ENCODE measurements around the gene C10orf67. TPM values are rescaled to one million over a fixed set of nuclear protein-coding genes. Genes with fewer than 3 reads are reported as not detected.

Gene C10orf67
- total RNA-seq, 4 donors from 2014 or later = not detected

DNA sequence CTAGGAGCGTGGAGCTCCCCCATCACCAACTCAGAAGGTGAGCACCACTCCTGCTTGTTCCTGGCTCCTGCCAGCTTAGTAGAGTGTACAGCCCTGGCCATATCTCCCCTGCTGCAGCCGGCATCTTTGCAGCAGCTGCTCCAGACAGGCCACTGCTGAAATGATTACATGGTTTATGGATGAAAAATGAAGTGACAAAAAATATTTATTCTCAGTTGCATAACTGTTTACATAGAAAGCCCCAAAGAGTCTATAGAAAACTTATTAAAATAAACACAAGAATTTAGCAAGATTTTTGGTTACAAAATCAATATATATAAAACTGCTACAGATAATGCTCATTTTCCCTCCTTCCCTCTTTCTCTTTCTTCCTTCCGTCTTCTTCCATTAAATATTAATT lies 27.2 kb downstream of the C10orf67 start:
- Histone ChIP-seq H3K27me3 (no peaks in the 10 kb centered on the region), H3K4me3 (no peak overlapping the region), H3K4me1 (peaks cover 0 to 12% (median 2%) of the 10 kb centered on the region in 4 donors), H3K27ac (replicated peaks in 1 of 4) (no peak overlapping the region), H3K36me3 (no peaks in the 10 kb centered on the region), H3K9me3 (no peaks in the 10 kb centered on the region)
- WGBS = 50% methylated on average over 3 of the region's 3 CpGs
- TF ChIP-seq EP300 (IDR thresholded peaks at IDR 0.05) (no peak), POLR2AphosphoS5 (IDR thresholded peaks at IDR 0.05) (no peak), POLR2A (IDR thresholded peaks at IDR 0.05; ENCODE audit: low read depth) (no peak)
- TF ChIP-seq, protein P1, sequence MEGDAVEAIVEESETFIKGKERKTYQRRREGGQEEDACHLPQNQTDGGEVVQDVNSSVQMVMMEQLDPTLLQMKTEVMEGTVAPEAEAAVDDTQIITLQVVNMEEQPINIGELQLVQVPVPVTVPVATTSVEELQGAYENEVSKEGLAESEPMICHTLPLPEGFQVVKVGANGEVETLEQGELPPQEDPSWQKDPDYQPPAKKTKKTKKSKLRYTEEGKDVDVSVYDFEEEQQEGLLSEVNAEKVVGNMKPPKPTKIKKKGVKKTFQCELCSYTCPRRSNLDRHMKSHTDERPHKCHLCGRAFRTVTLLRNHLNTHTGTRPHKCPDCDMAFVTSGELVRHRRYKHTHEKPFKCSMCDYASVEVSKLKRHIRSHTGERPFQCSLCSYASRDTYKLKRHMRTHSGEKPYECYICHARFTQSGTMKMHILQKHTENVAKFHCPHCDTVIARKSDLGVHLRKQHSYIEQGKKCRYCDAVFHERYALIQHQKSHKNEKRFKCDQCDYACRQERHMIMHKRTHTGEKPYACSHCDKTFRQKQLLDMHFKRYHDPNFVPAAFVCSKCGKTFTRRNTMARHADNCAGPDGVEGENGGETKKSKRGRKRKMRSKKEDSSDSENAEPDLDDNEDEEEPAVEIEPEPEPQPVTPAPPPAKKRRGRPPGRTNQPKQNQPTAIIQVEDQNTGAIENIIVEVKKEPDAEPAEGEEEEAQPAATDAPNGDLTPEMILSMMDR (IDR thresholded peaks at IDR 0.05) = no peak
- intact Hi-C loops (cut with DNase I) = loop anchor here (10.0 kb wide), 1 partner anchor 877 kb away; no protein-coding TSS in a partner anchor
- no peak for DNase-seq (ENCODE audit: extremely low spot score)

DNA sequence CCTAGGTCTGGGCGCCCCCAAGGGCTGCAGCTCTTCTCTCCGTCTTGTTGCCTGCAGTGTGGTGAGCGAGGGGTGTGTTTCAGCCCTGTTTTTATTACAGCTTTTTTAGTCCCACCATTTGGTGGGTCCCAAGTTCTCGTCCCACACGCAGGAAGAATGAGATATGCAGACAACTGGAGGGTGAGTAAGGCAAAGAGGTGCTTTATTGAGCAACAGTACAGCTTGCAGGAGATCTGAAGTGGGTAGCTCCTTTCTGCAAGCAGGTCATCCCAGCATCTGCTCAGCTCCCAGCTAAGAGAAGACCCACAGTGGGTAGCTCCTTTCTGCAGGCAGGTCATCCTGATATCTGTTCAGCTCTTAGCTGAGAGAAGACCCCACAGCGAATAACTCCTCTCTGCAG lies 28.2 kb downstream of the C10orf67 start:
- Histone ChIP-seq H3K36me3 (no peaks in the 10 kb centered on the region), H3K27me3 (no peaks in the 10 kb centered on the region), H3K4me1 (peaks cover 0 to 12% (median 2%) of the 10 kb centered on the region in 4 donors), H3K4me3 (no peak overlapping the region), H3K27ac (replicated peaks in 1 of 4) (no peak overlapping the region), H3K9me3 (no peaks in the 10 kb centered on the region)
- TF ChIP-seq EP300 (IDR thresholded peaks at IDR 0.05) (no peak), POLR2A (IDR thresholded peaks at IDR 0.05; ENCODE audit: low read depth) (no peak), POLR2AphosphoS5 (IDR thresholded peaks at IDR 0.05) (no peak)
- TF ChIP-seq, protein P1 (IDR thresholded peaks at IDR 0.05) = no peak
- WGBS = 78% methylated on average over 6 of the region's 6 CpGs
- intact Hi-C loops (cut with DNase I) = loop anchor here (10.0 kb wide), 1 partner anchor 878 kb away; no protein-coding TSS in a partner anchor
- peak; percentile 86 for DNase-seq (ENCODE audit: extremely low spot score)

DNA sequence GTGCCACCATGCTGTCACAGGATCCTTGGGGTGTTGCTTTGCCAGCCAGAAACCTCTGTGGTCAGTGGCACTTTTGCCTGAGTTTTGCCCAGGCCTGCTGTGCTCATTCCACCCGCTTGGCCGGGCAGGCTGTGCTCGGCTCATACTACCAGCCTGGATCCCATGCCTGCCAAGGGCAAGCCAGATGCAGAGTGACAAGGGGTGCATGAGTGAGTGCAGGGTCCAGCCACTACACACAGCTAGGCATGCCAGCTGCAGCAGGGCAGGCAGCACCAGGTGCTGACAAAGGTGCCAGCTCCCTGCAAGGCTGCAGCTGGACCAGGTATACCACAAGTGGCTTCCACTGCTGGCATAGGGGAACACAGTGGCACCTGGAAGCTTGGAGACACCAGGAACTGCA lies 28.6 kb downstream of the C10orf67 start:
- no peak for TF ChIP-seq POLR2A (IDR thresholded peaks at IDR 0.05; ENCODE audit: low read depth)
- no peak for TF ChIP-seq EP300 (IDR thresholded peaks at IDR 0.05)
- TF ChIP-seq POLR2AphosphoS5 (IDR thresholded peaks at IDR 0.05) = no peak
- TF ChIP-seq, protein P1 (IDR thresholded peaks at IDR 0.05) = no peak
- Histone ChIP-seq H3K9me3 (no peaks in the 10 kb centered on the region), H3K4me3 (no peak overlapping the region), H3K27ac (replicated peaks in 1 of 4) (no peak overlapping the region), H3K36me3 (no peaks in the 10 kb centered on the region), H3K27me3 (no peaks in the 10 kb centered on the region), H3K4me1 (peaks cover 0 to 12% (median 2%) of the 10 kb centered on the region in 4 donors)
- intact Hi-C loops (cut with DNase I) = loop anchor here (2.0 to 10.0 kb wide), 2 partner anchors 387 to 879 kb away; no protein-coding TSS in a partner anchor
- 90% methylated on average over 2 of the region's 3 CpGs for WGBS
- no peak for DNase-seq (ENCODE audit: extremely low spot score)

DNA sequence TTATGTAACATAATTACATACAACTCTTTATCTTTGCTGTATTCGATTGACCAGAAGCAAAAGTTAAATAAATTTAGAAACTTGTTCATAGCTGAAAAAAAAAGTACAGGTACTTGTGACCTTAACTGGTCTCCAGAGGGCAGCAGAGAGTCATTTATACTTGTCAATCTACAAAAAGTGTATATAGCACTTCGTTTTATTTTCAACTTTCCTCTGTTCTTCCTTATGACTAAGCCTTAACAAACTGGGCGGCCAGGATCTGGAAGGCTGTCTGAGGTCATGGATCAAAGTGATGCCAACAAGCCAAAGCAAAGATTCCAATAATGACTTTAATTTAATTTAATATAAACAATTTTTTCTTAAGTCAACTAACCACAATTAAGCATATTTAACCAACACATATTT lies 29.8 kb downstream of the C10orf67 start:
- H3K36me3 ChIP-seq = no peaks in the 10 kb centered on the region
- H3K27ac ChIP-seq (replicated peaks in 1 of 4) = no peak overlapping the region
- intact Hi-C loops (cut with DNase I) = loop anchor here (2.0 to 10.0 kb wide), 2 partner anchors 388 to 880 kb away; no protein-coding TSS in a partner anchor
- no peaks in the 10 kb centered on the region for H3K27me3 ChIP-seq
- TF ChIP-seq POLR2A (IDR thresholded peaks at IDR 0.05; ENCODE audit: low read depth) (no peak), EP300 (IDR thresholded peaks at IDR 0.05) (no peak), POLR2AphosphoS5 (IDR thresholded peaks at IDR 0.05) (no peak)
- TF ChIP-seq, protein P1 (IDR thresholded peaks at IDR 0.05) = peak; percentile 68 to 73 (median 71)
- no peaks in the 10 kb centered on the region for H3K9me3 ChIP-seq
- H3K4me3 ChIP-seq = no peak overlapping the region
- peaks cover 0 to 20% (median 2%) of the 10 kb centered on the region in 4 donors for H3K4me1 ChIP-seq
- WGBS = 2% methylated on average over 3 of the region's 3 CpGs
- peak; percentile 64 for DNase-seq (ENCODE audit: extremely low spot score)

DNA sequence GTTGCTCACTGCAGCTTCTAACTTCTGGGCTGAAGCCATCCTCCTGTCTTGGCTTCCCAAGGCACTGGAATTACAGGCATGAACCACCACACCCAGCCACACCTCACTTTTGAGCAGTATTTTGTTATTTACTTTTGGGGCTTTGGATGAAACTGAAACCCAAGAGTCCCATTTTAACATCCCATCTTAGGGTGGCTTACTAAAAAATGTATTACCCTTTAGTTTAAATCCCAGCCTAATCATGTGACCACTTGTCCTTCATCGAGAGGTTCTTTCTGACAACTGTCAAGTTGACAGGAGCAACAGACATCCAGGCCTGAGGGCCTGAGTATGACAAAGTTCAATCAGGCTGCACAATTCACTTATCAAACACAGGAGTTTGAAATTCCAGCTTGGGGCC lies 33.6 kb downstream of the C10orf67 start:
- no peak overlapping the region for H3K27ac ChIP-seq (replicated peaks in 1 of 4)
- H3K9me3 ChIP-seq = no peaks in the 10 kb centered on the region
- H3K27me3 ChIP-seq = no peaks in the 10 kb centered on the region
- intact Hi-C loops (cut with DNase I) = loop anchor here (10.0 kb wide), 1 partner anchor 884 kb away; no protein-coding TSS in a partner anchor
- 100% methylated on average over 1 of the region's 1 CpG for WGBS
- TF ChIP-seq POLR2AphosphoS5 (IDR thresholded peaks at IDR 0.05) = no peak
- no peak for TF ChIP-seq EP300 (IDR thresholded peaks at IDR 0.05)
- TF ChIP-seq POLR2A (IDR thresholded peaks at IDR 0.05; ENCODE audit: low read depth) = no peak
- TF ChIP-seq, protein P1 (IDR thresholded peaks at IDR 0.05) = no peak
- no peak for DNase-seq (ENCODE audit: extremely low spot score)
- H3K4me1 ChIP-seq = peaks cover 0 to 8% (median 0%) of the 10 kb centered on the region in 4 donors
- no peak overlapping the region for H3K4me3 ChIP-seq
- H3K36me3 ChIP-seq = no peaks in the 10 kb centered on the region
